Measurements from ENCODE around the gene NFATC4.

DNA sequence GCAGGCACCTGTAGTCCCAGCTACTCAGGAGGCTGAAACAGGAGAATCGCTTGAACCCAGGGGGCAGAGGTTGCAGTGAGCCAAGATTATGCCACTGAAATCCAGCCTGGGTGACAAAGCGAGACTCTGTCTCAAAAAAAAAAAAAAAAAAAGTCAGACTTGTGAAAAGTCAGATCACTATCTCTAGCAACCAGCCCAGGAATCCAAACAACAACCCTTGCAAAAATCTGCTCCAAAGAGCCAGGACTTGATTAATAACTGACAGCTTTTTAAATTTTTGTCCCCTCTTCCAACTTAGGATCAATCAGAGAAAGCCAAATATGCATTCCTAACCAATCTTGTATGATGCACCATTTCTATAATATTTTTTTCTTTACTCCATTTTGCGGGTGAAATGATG is 7.7 kb upstream of the NFATC4 start:
- TF ChIP-seq, protein P1, sequence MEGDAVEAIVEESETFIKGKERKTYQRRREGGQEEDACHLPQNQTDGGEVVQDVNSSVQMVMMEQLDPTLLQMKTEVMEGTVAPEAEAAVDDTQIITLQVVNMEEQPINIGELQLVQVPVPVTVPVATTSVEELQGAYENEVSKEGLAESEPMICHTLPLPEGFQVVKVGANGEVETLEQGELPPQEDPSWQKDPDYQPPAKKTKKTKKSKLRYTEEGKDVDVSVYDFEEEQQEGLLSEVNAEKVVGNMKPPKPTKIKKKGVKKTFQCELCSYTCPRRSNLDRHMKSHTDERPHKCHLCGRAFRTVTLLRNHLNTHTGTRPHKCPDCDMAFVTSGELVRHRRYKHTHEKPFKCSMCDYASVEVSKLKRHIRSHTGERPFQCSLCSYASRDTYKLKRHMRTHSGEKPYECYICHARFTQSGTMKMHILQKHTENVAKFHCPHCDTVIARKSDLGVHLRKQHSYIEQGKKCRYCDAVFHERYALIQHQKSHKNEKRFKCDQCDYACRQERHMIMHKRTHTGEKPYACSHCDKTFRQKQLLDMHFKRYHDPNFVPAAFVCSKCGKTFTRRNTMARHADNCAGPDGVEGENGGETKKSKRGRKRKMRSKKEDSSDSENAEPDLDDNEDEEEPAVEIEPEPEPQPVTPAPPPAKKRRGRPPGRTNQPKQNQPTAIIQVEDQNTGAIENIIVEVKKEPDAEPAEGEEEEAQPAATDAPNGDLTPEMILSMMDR (IDR thresholded peaks at IDR 0.05) = no peak
- no peak for TF ChIP-seq POLR2AphosphoS5 (IDR thresholded peaks at IDR 0.05)
